Caco-2 (cell line): ENCODE data around the gene CCDC201. TPM values are rescaled to one million over a fixed set of nuclear protein-coding genes. Genes with fewer than 3 reads are reported as not detected.

Experiments used
- BruUV-seq: library from RNA; stranded (reverse); fragments of 400-500 nt; replicated peaks from 2 replicates; lab custom pipeline; 2021; lab: Mats Ljungman, UMichigan
- CTCF ChIA-PET: fragments of 300-600 bp; sonication (Branson Sonifier 250); formaldehyde crosslinking; loops from one replicate; lab custom pipeline; 2022; ENCODE audit warnings: antibody characterized with exemption; lab: Charles Lee
- POLR2A ChIA-PET: fragments of 300-600 bp; sonication (Branson Sonifier 250); formaldehyde crosslinking; loops from one replicate; lab custom pipeline; 2022; ENCODE audit warnings: antibody characterized with exemption; lab: Charles Lee
- DNase-seq, 2 experiments: peaks; one replicate each; pipeline versions ENCODE4 v3.0.0 to v3.0.0-alpha.2; 2020 to 2022
- H3K27me3 ChIP-seq: replicated peaks from 2 replicates; pipeline ENCODE4 v1.6.0; 2011; ENCODE audit warnings: low read length; ENCODE audit not compliant: control insufficient read depth, insufficient read depth
- H3K36me3 ChIP-seq: 2 replicates; pipeline ENCODE4 v1.5.1; 2011; ENCODE audit warnings: low read length; ENCODE audit not compliant: control insufficient read depth, insufficient read depth
- H3K4me1 ChIP-seq: fragments of 250-450 bp; sonication (Bioruptor Pico); 2 replicates; pipeline ENCODE4 v1.5.1; 2020; ENCODE audit warnings: mild to moderate bottlenecking
- H3K4me3 ChIP-seq: 2 replicates; pipeline ENCODE4 v1.5.1; 2011; ENCODE audit warnings: low read depth, mild to moderate bottlenecking, control low read depth, low read length
- H3K9me3 ChIP-seq: fragments of 250-450 bp; sonication (Bioruptor Pico); 2 replicates; pipeline ENCODE4 v1.5.1; 2020; ENCODE audit warnings: mild to moderate bottlenecking, moderate library complexity
- H3K27ac Mint-ChIP-seq: one replicate; pipeline ENCODE4 v1.8.0; 2022; ENCODE audit warnings: mixed read lengths; ENCODE audit not compliant: unreplicated experiment
- H3K27me3 Mint-ChIP-seq: one replicate; pipeline ENCODE4 v1.8.0; 2022; ENCODE audit warnings: mixed read lengths; ENCODE audit not compliant: insufficient read depth, unreplicated experiment
- H3K36me3 Mint-ChIP-seq: one replicate; pipeline ENCODE4 v1.8.0; 2022; ENCODE audit warnings: mild to moderate bottlenecking, mixed read lengths; ENCODE audit not compliant: insufficient read depth, unreplicated experiment
- H3K4me1 Mint-ChIP-seq: one replicate; pipeline ENCODE4 v1.8.0; 2022; ENCODE audit warnings: low read depth, mixed read lengths; ENCODE audit not compliant: unreplicated experiment
- H3K4me3 Mint-ChIP-seq: one replicate; pipeline ENCODE4 v1.8.0; 2022; ENCODE audit warnings: mild to moderate bottlenecking, moderate library complexity, mixed read lengths; ENCODE audit not compliant: unreplicated experiment
- H3K9me3 Mint-ChIP-seq: one replicate; pipeline ENCODE4 v1.8.0; 2022; ENCODE audit warnings: mixed read lengths; ENCODE audit not compliant: unreplicated experiment
- CTCF ChIP-seq, 2 experiments: fragments of 200-600 bp in 1 of 2; IDR thresholded peaks; 1 replicate in 1 of 2; 2 replicates in 1 of 2; pipeline versions ENCODE4 v1.5.1 to v1.8.0; 2011 to 2022; ENCODE audit warnings: antibody characterized with exemption in 1 of 2, control low read depth in 1 of 2, inconsistent platforms in 1 of 2, low read depth in 1 of 2, low read length in 1 of 2, mild to moderate bottlenecking in 1 of 2, moderate library complexity in 1 of 2; ENCODE audit not compliant: insufficient read depth in 1 of 2, severe bottlenecking in 1 of 2, unreplicated experiment in 1 of 2
- intact Hi-C: fragments of 100-400 bp; cut with micrococcal nuclease; formaldehyde crosslinking; loops from one replicate; pipeline ENCODE4 v1.10.0; 2022; ENCODE audit not compliant: unreplicated experiment
- total RNA-seq: library from RNA; stranded (reverse); gene quantifications from 2 replicates; pipeline ENCODE4 v1.2.3, GENCODE V29; 2022

Gene CCDC201
- total RNA-seq, 1 experiment from 2014 or later, result not detected

GRCh38 chr7:45881759-45882464, 9.0 kb upstream of the CCDC201 start:
- Histone ChIP-seq H3K9me3 (no peaks in the 10 kb centered on the region), H3K4me3 (no peak overlapping the region), H3K4me1 (no peaks in the 10 kb centered on the region), H3K36me3 (no peaks in the 10 kb centered on the region), H3K27me3 (no peaks in the 10 kb centered on the region; the same call in 1 of the 2 replicates)
- no peaks in the 10 kb centered on the region for H3K9me3 Mint-ChIP-seq
- no TSS peak for BruUV-seq
- intact Hi-C loops, result no loop called here
- no peak overlapping the region for H3K27ac Mint-ChIP-seq
- CTCF ChIA-PET, result no interaction called here
- H3K36me3 Mint-ChIP-seq, result no peaks in the 10 kb centered on the region
- TF ChIP-seq CTCF (IDR thresholded peaks at IDR 0.05; ENCODE audit: insufficient read depth in 1 of 2, low read depth in 1 of 2, low read length in 1 of 2, severe bottlenecking in 1 of 2, unreplicated experiment in 1 of 2), result no peak
- no peak for DNase-seq
- POLR2A ChIA-PET, result no interaction called here
- no peak overlapping the region for H3K4me3 Mint-ChIP-seq
- H3K27me3 Mint-ChIP-seq, result peaks cover 22% of the 10 kb centered on the region
- H3K4me1 Mint-ChIP-seq, result no peaks in the 10 kb centered on the region

- no peaks in the 10 kb centered on the region; the same call in 1 of the 2 replicates for H3K27me3 ChIP-seq
- H3K27ac Mint-ChIP-seq, result no peak overlapping the region
- H3K4me1 Mint-ChIP-seq, result no peaks in the 10 kb centered on the region
- H3K4me3 Mint-ChIP-seq, result no peak overlapping the region
- no peaks in the 10 kb centered on the region for H3K9me3 Mint-ChIP-seq
- no peak for DNase-seq
- H3K27me3 Mint-ChIP-seq, result peaks cover 19% of the 10 kb centered on the region
- intact Hi-C loops, result no loop called here
- no peaks in the 10 kb centered on the region for H3K36me3 Mint-ChIP-seq
- ChIA-PET CTCF (no interaction called here), POLR2A (no interaction called here)
- no peaks in the 10 kb centered on the region for H3K36me3 ChIP-seq
- TF ChIP-seq CTCF (IDR thresholded peaks at IDR 0.05; ENCODE audit: insufficient read depth in 1 of 2, low read depth in 1 of 2, low read length in 1 of 2, severe bottlenecking in 1 of 2, unreplicated experiment in 1 of 2), result no peak
- BruUV-seq, result no TSS peak
- no peaks in the 10 kb centered on the region for H3K9me3 ChIP-seq
- H3K4me3 ChIP-seq, result no peak overlapping the region
- no peaks in the 10 kb centered on the region for H3K4me1 ChIP-seq
These were observed 8.4 kb upstream of the CCDC201 start for GRCh38 chr7:45881280-45881758.

GRCh38 chr7:45880433-45880860, 7.6 kb upstream of the CCDC201 start:
- Histone ChIP-seq H3K27me3 (no peaks in the 10 kb centered on the region; the same call in 1 of the 2 replicates), H3K4me1 (no peaks in the 10 kb centered on the region), H3K9me3 (no peaks in the 10 kb centered on the region), H3K4me3 (no peak overlapping the region), H3K36me3 (no peaks in the 10 kb centered on the region)
- no peaks in the 10 kb centered on the region for H3K9me3 Mint-ChIP-seq
- POLR2A ChIA-PET, result no interaction called here
- no peak for TF ChIP-seq CTCF (IDR thresholded peaks at IDR 0.05; ENCODE audit: insufficient read depth in 1 of 2, low read depth in 1 of 2, low read length in 1 of 2, severe bottlenecking in 1 of 2, unreplicated experiment in 1 of 2)
- BruUV-seq, result no TSS peak
- intact Hi-C loops, result no loop called here
- H3K36me3 Mint-ChIP-seq, result no peaks in the 10 kb centered on the region
- CTCF ChIA-PET, result no interaction called here
- H3K4me3 Mint-ChIP-seq, result no peak overlapping the region
- peaks cover 19% of the 10 kb centered on the region for H3K27me3 Mint-ChIP-seq
- no peak for DNase-seq
- H3K27ac Mint-ChIP-seq, result no peak overlapping the region
- H3K4me1 Mint-ChIP-seq, result no peaks in the 10 kb centered on the region
